Activated CD8-positive, alpha-beta memory T cell treated with anti-CD3 and anti-CD28 coated beads, Interleukin-2, amount 50 U/mL, for 1 hour (primary cell): ENCODE measurements around the gene BMI1.

Experiments
- DNase-seq: peaks from one replicate; pipeline ENCODE4 v3.0.0-alpha.2; 2020; ENCODE audit errors: extremely low read depth

BMI1 gene

GRCh38 chr10:22319980-22320558 is 830 bp upstream of the BMI1 start:
- DNase-seq: no peak

- no peak for DNase-seq
These were observed 441 bp downstream of the BMI1 start for GRCh38 chr10:22321156-22321923.

GRCh38 chr10:22321924-22322640 is 1.2 kb downstream of the BMI1 start:
- no peak for DNase-seq

GRCh38 chr10:22322641-22323160 is 1.8 kb downstream of the BMI1 start:
- no peak for DNase-seq

- DNase-seq: no peak
These were observed 2.8 kb downstream of the BMI1 start for GRCh38 chr10:22323538-22324305.

GRCh38 chr10:22324413-22324812 is 3.5 kb downstream of the BMI1 start:
- no peak for DNase-seq

- DNase-seq: no peak
These were observed 4.0 kb downstream of the BMI1 start for GRCh38 chr10:22324893-22325271.

- peak; percentile 49 for DNase-seq
These were observed 4.6 kb downstream of the BMI1 start for GRCh38 chr10:22325272-22326144.

- DNase-seq: no peak
These were observed 5.3 kb downstream of the BMI1 start for GRCh38 chr10:22326145-22326702.

GRCh38 chr10:22329150-22329549 is 8.3 kb downstream of the BMI1 start:
- no peak for DNase-seq

- DNase-seq: no peak
These were observed 11.3 kb downstream of the BMI1 start for GRCh38 chr10:22332116-22332692.

GRCh38 chr10:22333167-22333974 is 12.5 kb downstream of the BMI1 start:
- no peak for DNase-seq

- DNase-seq: no peak
These were observed 13.0 kb downstream of the BMI1 start for GRCh38 chr10:22333975-22334282.

GRCh38 chr10:22334414-22335172 is 13.7 kb downstream of the BMI1 start:
- no peak for DNase-seq

GRCh38 chr10:22335173-22335933 is 14.5 kb downstream of the BMI1 start:
- DNase-seq: peak; percentile 44

GRCh38 chr10:22338185-22338900 is 17.4 kb downstream of the BMI1 start:
- DNase-seq: no peak

- DNase-seq: no peak
These were observed 18.0 kb downstream of the BMI1 start for GRCh38 chr10:22338931-22339330.
